Measurements from ENCODE around the gene CADPS2.

DNA sequence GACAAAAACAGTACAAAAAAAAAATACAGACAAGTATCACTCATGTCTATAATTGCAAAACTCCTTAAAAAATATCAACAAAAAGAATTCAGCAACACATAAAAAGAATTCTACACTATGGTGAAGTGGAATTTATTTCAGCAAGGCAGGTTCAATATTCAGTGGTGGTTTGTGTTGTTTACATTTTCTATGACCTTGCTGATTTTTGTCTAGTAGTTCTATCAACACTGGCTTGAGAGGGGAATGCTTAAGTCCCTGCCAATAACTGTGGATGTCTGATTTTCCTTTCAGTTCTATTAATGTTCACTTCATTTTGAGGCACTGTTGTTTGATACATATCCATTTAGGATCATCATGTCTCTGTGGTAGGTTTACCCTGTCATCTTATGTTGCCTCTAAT, 58.5 kb downstream of the CADPS2 start:
- TF ChIP-seq POLR2A (IDR thresholded peaks at IDR 0.05) = no peak
- TF ChIP-seq, protein P1, sequence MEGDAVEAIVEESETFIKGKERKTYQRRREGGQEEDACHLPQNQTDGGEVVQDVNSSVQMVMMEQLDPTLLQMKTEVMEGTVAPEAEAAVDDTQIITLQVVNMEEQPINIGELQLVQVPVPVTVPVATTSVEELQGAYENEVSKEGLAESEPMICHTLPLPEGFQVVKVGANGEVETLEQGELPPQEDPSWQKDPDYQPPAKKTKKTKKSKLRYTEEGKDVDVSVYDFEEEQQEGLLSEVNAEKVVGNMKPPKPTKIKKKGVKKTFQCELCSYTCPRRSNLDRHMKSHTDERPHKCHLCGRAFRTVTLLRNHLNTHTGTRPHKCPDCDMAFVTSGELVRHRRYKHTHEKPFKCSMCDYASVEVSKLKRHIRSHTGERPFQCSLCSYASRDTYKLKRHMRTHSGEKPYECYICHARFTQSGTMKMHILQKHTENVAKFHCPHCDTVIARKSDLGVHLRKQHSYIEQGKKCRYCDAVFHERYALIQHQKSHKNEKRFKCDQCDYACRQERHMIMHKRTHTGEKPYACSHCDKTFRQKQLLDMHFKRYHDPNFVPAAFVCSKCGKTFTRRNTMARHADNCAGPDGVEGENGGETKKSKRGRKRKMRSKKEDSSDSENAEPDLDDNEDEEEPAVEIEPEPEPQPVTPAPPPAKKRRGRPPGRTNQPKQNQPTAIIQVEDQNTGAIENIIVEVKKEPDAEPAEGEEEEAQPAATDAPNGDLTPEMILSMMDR (IDR thresholded peaks at IDR 0.05) = no peak
